HS-5 (cell line): ENCODE measurements around the gene SMARCC2.

Experiments
- DNase-seq: peaks from one replicate; pipeline ENCODE4 v3.0.0-alpha.2; 2012; ENCODE audit warnings: low read depth

Gene SMARCC2

DNA sequence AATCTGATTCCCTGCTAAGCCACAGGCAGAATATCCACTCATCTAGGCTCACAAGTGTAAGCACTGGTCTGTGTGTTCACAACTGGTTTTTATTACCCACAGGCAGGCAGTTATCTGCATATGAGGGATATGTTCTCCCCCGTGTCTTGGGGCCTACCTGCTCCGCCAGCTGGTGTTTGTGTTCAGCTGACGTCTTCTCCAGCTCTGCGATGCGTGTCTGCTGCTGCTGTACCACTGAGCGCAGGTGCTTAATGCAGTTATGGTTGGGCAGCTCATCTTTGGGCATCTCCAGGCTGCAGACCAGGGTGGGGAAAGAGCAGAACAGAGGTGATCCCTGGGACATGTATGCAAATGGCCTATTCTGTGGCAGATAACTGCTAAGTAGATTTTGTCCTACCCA lies 18.7 kb upstream of the SMARCC2 start:
- DNase-seq: no peak

- no peak for DNase-seq
Measured at GRCh38 chr12:56206452-56207166, 17.3 kb upstream of the SMARCC2 start.

DNA sequence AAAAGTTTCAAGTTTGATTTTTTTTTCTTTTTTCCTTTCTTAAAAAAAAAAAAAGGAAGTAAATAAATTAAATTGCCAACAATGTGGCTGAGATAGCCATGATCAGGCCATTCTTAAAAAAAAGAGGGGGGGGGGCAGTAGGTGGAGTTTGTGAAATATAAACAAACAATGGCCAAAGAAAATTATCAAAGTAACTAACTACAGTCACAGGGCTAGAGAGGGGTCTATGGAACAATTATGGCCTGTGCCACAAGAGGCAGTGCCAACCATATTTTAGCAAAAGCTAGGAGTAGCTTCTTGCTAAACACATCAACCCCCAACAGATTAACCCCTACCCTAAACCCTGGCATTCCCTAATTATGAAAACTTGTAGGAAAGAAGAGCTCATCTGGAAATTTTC lies 16.2 kb upstream of the SMARCC2 start:
- DNase-seq: no peak

DNA sequence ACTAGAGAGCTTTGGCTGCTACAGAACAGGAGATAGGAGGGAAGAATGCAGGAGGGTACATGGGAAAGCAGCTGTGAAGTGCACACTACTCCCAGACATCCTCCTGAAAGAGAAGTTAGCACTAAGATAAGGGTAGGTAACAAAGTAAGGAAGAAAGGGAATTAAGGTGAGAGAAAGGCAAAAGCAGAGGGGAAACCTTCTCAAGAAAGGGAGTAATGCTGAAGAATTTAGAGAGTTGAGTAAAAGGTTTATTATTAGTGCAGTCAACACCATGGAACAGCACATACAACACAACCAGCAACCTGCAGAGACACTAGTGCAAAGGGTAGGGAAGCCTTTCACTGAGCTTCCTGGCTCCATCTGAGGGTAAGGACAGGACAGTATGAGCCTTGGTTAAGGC lies 15.0 kb upstream of the SMARCC2 start:
- DNase-seq: no peak

DNA sequence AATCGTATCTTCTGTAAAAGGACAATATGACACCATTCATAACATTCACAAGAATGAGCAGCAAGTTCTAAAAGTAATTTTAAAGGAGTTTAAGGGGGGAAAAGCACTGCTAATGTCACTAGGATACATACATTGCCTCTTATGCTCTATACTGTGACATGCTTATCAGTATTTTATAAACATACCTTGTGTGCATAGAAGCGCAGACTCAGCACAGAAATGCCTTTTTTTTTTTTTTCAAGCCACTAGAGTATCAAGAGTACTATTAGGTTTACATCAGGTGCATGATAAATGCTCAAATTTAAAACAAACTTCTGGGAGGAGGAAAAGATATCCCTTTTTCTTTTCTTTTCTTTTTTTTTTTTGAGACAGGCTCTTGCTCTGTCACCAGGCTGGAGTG lies 13.6 kb upstream of the SMARCC2 start:
- DNase-seq: no peak

DNA sequence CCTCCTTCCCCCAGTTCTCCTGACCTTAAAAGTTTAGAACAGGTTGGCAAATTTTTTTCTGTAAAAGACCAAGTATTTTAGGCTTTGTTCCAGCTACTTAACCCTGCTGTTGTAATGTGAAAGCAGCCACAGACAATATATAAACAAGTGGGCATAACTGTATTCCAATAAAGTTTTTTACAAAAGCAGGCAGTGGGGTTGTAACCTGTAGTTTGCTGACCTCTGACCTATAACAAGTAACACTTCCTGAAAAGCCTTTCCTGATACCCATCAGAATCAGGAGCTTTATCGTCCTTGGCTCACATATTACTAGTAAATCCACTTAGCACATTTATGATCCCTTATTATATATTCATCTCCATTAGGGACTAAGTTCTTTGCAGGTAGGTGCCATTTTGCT lies 13.1 kb upstream of the SMARCC2 start:
- no peak for DNase-seq

GRCh38 chr12:56198836-56199235 lies 9.6 kb upstream of the SMARCC2 start:
- DNase-seq: no peak

GRCh38 chr12:56197921-56198635 lies 8.8 kb upstream of the SMARCC2 start:
- no peak for DNase-seq

DNA sequence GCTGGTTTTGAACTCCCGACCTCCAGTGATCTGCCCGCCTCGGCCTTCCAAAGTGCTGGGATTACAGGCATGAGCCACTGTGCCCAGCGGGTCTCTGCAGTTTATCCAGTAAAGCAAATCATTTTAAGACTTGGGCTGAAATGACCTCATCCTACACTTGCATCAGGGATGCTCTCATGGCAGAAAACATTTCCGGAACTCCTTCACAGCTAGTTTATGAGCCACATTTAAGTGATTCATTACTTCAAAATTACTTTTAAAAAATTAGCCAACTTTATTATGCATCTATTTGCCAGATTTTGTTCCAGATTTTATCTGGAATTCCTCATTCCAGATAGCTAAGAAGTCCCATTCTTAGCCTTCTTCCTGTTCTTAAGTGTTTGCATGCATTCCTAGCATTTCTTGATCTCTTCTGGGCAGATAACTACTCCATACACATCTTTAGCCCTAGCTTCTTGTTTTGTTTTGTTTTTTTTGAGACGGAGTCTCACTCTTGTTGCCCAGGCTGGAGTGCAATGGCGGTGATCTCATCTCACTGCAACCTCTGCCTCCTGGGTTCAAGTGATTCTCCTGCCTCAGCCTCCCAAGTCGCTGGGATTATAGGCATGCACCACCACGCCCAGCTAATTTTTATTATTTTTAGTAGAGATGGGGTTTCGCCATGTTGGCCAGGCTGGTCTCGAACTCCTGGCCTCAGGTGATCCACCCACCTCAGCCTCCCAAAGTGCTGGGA lies 7.7 kb upstream of the SMARCC2 start:
- peak; percentile 98 for DNase-seq

GRCh38 chr12:56193025-56193578 lies 3.8 kb upstream of the SMARCC2 start:
- peak; percentile 71 for DNase-seq

DNA sequence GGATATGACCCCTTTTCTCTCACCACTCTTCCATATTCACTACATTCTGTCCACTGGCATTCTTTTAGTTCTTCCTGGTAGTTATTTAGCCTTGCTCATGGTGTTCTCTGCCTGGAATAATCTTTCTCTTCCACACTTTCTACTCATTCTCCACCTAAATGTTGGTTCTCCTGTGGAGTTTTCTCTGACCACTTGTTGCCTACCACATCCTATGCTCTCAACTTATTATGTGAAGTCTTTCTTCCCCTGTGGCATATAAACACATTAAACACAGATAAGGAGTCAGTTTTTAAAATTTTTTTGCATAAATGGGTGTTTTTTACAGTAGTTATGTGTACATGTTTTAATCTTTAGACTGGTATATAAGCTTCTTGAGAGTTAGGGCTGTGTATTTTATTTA lies 3.3 kb upstream of the SMARCC2 start:
- no peak for DNase-seq

DNA sequence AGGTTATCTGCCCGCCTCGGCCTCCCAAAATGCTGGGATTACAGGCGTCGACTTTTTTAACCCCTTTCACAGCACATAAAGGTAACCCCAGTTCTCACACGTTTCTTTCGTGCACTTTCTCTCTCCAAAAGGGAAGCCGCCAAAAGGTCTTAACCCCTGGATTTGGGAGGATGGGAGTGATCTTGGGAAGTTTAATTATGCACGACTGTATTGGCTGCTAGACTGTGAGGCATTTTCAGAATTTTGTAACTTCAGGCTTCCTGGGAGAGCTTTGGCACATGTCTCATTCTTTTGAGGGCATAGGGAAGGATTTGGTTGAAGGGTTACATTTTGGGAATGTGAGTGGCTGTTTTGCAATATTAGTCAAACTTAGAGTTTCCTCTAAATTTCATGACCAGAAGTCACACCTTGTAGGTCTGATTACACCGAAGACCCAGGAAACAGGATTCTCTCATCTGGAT lies 1.4 kb upstream of the SMARCC2 start:
- DNase-seq: no peak

DNA sequence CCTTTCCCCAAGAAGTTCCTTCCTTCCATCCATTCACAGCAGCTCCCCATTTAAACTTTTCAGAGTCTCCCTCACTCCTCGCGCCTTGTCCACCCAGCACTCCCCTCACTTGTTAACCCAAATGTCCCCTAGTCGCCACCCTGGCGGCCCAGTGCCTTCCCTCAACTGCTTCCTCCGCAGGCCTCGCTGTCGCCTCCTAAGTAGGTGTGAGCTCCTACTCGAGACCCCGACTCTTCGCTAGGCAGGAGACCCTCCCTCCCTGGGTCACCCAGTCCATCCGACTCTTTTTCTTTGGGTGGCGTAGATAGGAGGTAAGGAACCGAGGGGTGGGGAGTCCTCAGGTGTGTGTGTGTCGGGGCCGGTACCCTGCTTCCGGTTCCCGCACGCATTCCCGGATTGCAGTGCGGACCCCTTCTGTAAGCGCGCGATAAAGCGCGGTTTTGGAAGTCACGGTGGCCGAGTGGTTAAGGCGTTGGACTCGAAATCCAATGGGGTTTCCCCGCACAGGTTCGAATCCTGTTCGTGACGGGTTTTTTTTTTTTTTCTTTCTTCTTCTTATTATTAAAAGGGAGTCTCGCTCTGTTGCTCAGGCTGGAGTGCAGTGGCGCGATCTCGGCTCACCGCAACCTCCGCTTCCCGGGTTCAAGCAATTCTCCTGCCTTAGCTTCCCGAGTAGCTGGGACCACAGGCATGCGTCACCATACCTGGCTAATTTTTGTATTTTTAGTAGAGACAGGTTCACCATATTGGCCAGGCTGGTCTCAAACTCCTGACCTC lies 823 bp upstream of the SMARCC2 start:
- peak; percentile 85 for DNase-seq

- DNase-seq: no peak
Measured at GRCh38 chr12:56188778-56189098, 545 bp downstream of the SMARCC2 start.

DNA sequence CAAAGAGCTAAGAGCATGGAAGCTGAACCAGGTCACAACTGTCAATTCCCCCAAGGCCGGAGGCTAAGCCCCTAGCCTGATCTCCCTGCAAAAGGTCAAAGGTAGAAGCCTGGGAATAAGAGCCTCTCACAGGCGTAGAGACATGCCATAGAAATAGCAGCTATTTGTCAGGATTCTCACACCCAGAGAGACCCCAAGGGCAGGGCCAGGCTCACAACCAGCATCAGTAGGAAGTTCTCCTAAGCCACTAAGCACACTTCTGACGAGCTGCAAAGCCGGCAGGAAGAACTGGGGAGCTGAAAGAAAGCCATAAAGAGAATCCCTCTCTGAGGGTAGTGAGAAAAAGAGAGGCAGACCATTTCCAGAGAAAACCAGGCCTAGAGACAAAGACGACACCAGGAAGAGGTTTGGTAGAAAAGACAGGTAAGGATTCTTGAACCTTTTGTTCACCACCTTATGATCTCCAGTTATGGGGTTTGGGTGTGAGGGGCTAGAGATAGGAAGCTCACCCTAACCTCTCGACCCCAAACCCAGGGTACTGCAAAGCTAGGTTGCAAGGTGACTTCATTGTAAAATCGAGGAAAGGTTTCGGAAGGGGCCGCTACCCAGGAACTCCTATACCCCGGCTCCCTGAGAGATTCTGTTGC lies 1.0 kb downstream of the SMARCC2 start:
- DNase-seq: no peak

DNA sequence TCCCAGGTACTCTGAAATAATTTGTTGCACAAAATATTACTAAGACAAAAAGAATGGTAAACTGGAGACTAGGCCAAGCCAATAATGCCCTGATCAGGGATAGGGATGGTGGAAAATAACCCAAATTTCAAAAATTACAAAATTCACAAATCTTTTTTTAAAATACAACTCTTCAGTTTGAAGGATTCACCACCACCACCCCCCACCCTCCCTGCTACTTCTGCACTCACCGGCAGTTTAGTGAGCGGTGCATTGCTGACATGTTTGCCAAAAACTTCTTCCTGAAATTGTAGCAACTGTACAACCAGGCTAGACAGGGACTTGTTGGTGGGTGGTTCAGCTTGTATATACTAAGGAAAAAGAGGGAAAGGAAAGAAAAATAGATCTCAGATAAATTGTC lies 2.3 kb downstream of the SMARCC2 start:
- no peak for DNase-seq

DNA sequence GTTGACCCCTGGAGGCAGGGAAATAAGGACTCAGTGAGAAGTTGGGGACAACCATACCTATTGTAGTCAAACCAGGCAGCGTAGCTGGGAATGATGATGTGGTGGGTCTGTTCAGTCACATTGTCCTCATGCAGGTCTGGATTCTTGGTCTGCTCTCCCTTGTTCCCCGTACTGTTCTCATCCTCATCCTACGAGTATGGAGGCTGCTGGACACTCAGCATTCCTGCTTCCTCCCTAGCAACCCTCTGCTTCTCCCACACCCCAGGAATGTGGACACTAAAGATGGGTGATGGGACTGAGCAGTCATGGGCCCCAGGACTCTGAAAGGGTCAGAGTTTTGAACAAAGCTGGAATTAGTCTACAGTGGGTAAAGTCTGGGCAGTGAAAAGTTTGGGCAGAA lies 10.9 kb downstream of the SMARCC2 start:
- no peak for DNase-seq

DNA sequence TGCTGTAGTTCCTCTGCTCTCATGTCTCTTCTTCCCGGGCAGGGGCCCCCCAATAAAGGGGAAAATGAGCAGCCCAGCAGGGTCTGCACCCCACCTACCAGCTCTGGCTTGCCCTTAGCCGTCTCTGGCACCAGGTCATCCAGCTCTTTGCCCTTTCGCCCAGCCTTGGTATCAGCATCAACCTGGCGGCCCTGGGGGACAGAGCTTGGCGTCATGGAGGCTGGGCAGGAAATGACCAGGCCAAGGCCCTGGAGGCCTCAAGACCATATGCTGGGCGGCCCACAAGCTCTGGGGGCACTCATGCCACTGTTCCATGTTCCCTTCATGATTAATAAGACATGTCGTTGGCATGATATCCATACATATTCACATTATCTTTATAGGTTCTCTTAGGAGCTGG lies 16.4 kb downstream of the SMARCC2 start:
- DNase-seq: no peak

GRCh38 chr12:56169229-56169759 lies 20.0 kb downstream of the SMARCC2 start:
- DNase-seq: no peak

DNA sequence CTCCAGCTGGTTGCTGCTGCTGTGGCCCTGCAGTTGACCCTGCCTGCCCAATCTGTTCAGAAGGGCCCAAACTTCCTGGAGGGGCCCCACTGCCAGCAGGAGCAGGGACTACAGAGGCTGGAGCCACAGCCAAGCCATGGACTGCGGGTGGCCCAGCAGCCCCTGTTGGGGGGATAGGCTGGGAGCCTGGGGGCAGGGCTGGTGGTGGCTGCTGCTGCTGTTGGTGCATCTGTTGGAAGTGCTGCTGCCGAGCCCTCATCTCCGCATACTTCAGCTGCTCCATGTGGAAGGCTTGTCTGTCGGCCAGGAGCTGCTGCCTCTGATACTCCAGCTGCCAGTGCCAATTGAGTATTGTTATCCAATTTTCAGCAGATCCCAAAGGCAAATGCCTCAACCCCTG lies 23.9 kb downstream of the SMARCC2 start:
- DNase-seq: no peak

DNA sequence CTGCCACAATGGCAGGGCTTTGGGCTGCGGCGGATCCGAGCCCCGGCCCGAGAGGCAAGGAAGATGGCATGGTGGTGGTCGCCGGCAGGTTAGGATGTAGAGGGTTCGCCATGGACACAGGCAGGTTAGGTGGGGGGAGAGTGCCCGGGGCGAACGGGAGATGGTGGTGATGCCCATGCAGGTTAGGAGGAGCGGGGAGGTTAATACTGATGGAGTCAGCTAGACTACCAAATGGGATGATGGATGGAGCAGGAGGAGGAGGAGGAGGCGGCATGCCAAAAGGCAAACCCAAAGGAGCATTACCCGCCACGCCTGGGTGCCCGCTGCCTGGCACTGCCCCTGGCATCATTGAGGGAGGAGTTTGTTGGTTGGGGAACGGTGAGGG lies 24.9 kb downstream of the SMARCC2 start:
- DNase-seq: no peak
